ENCODE data around the gene RPAP3. TPM values are rescaled to one million over a fixed set of nuclear protein-coding genes. Genes with fewer than 3 reads are reported as not detected.

The RPAP3 gene
- total RNA-seq, 1 experiment from 2014 or later: 67.7 TPM

- POLR2A ChIA-PET: no interaction called here
- H3K9me3 ChIP-seq: peaks cover 31% of the 10 kb centered on the region
- CTCF ChIA-PET: no interaction called here
- peaks cover 72% of the 10 kb centered on the region for H3K9me3 Mint-ChIP-seq (ENCODE audit: unreplicated experiment)
- DNase-seq: no peak
- H3K27me3 Mint-ChIP-seq (ENCODE audit: insufficient read depth, unreplicated experiment): no peaks in the 10 kb centered on the region
- H3K4me1 ChIP-seq: no peaks in the 10 kb centered on the region; the same call in 1 of the 2 replicates
- BruUV-seq (replicated peaks): no TSS peak
- H3K36me3 ChIP-seq (ENCODE audit: control insufficient read depth, insufficient read depth, low read length): no peaks in the 10 kb centered on the region
- no peak overlapping the region for H3K27ac Mint-ChIP-seq (ENCODE audit: unreplicated experiment)
- no peak for TF ChIP-seq CTCF (IDR thresholded peaks at IDR 0.05; ENCODE audit: insufficient read depth in 1 of 2, low read depth in 1 of 2, low read length in 1 of 2, severe bottlenecking in 1 of 2, unreplicated experiment in 1 of 2)
- no peak overlapping the region for H3K4me3 ChIP-seq (ENCODE audit: low read depth, low read length)
- no peaks in the 10 kb centered on the region for H3K27me3 ChIP-seq (replicated peaks; ENCODE audit: control insufficient read depth, insufficient read depth, low read length)
- intact Hi-C loops (cut with micrococcal nuclease; ENCODE audit: unreplicated experiment): no loop called here
- peaks cover 6% of the 10 kb centered on the region for H3K36me3 Mint-ChIP-seq (ENCODE audit: insufficient read depth, unreplicated experiment)
- no peaks in the 10 kb centered on the region for H3K4me1 Mint-ChIP-seq (ENCODE audit: low read depth, unreplicated experiment)
- no peak overlapping the region for H3K4me3 Mint-ChIP-seq (ENCODE audit: unreplicated experiment)
Measured at GRCh38 chr12:47611906-47612305, 93.9 kb downstream of the RPAP3 start.

Other genes starting within 250 kb of the RPAP3 start
- gene ENDOU, start 19.5 kb upstream of the RPAP3 start, total RNA-seq (2022): 0.43 and 0.53 TPM in 2 replicates
- 1.2 and 2.3 TPM in 2 replicates for gene RAPGEF3, start 52.9 kb upstream of the RPAP3 start, total RNA-seq (2022)
- 34.3 and 37.5 TPM in 2 replicates for gene SLC48A1, start 67.2 kb upstream of the RPAP3 start, total RNA-seq (2022)
- gene HDAC7, start 113.9 kb upstream of the RPAP3 start, total RNA-seq (2022): 71.2 and 71.9 TPM in 2 replicates
- 13.6 and 15.4 TPM in 2 replicates for gene VDR, start 199.0 kb upstream of the RPAP3 start, total RNA-seq (2022)